Measurements from ENCODE around the gene NCKAP5.

NCKAP5 gene

GRCh38 chr2:132797556-132797955 lies 770.7 kb downstream of the NCKAP5 start:
- no peak for TF ChIP-seq POLR2AphosphoS5 (IDR thresholded peaks at IDR 0.05; ENCODE audit: low read depth, low read length)
- no peak for TF ChIP-seq FOXP2 (optimal IDR thresholded peaks at IDR 0.05; ENCODE audit: borderline replicate concordance, extremely low read depth, extremely low read length, insufficient read depth)
- no peak for TF ChIP-seq SIN3A (IDR thresholded peaks at IDR 0.05; ENCODE audit: borderline replicate concordance, insufficient read depth, low read length)
- TF ChIP-seq TAF1 (IDR thresholded peaks at IDR 0.05; ENCODE audit: borderline replicate concordance, insufficient read depth, low read length) = no peak
- no peak for TF ChIP-seq REST (IDR thresholded peaks at IDR 0.05; ENCODE audit: insufficient read depth in 1 of 2, low read depth in 2 of 2, low read length in 2 of 2)

DNA sequence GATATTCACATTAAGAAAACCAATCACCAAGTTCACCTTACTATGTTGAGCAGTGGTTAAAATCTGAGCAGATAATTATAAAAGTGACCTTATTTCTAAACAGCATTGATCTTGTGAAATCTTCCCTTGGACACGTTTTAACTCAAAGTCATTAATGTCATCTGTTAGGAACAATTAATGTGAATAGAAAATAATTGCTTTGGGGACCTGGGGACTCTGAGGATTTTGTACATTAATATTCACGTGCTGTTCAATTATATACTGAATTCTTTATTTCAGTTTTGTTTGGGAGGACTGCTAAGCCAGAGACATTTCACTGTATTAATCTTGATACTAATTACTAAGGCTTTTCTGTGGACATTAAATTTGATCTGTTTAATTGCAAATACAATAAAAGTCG lies 771.2 kb downstream of the NCKAP5 start:
- no peak for TF ChIP-seq FOXP2 (optimal IDR thresholded peaks at IDR 0.05; ENCODE audit: borderline replicate concordance, extremely low read depth, extremely low read length, insufficient read depth)
- no peak for TF ChIP-seq TAF1 (IDR thresholded peaks at IDR 0.05; ENCODE audit: borderline replicate concordance, insufficient read depth, low read length)
- no peak for TF ChIP-seq SIN3A (IDR thresholded peaks at IDR 0.05; ENCODE audit: borderline replicate concordance, insufficient read depth, low read length)
- no peak for TF ChIP-seq REST (IDR thresholded peaks at IDR 0.05; ENCODE audit: insufficient read depth in 1 of 2, low read depth in 2 of 2, low read length in 2 of 2)
- TF ChIP-seq POLR2AphosphoS5 (IDR thresholded peaks at IDR 0.05; ENCODE audit: low read depth, low read length) = no peak

DNA sequence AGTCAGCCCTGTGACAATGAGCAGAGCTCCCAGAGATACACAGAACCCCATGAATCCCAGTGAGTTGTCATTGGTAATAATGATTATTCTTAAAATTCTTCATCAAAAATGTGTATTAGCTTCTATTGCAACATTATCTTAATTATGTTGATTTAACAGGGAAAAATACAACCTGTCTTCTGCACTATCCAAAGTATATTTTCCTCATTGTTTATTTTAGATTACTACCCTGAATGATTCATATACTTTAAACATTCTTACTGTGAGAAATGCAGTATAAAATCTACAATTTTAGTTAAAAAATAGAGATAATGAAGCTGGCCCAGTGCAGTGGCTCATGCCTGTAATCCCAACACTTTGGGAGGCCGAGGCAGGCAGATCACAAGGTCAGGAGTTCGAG lies 773.0 kb downstream of the NCKAP5 start:
- TF ChIP-seq POLR2AphosphoS5 (IDR thresholded peaks at IDR 0.05; ENCODE audit: low read depth, low read length) = no peak
- TF ChIP-seq FOXP2 (optimal IDR thresholded peaks at IDR 0.05; ENCODE audit: borderline replicate concordance, extremely low read depth, extremely low read length, insufficient read depth) = no peak
- no peak for TF ChIP-seq REST (IDR thresholded peaks at IDR 0.05; ENCODE audit: insufficient read depth in 1 of 2, low read depth in 2 of 2, low read length in 2 of 2)
- no peak for TF ChIP-seq SIN3A (IDR thresholded peaks at IDR 0.05; ENCODE audit: borderline replicate concordance, insufficient read depth, low read length)
- TF ChIP-seq TAF1 (IDR thresholded peaks at IDR 0.05; ENCODE audit: borderline replicate concordance, insufficient read depth, low read length) = no peak

DNA sequence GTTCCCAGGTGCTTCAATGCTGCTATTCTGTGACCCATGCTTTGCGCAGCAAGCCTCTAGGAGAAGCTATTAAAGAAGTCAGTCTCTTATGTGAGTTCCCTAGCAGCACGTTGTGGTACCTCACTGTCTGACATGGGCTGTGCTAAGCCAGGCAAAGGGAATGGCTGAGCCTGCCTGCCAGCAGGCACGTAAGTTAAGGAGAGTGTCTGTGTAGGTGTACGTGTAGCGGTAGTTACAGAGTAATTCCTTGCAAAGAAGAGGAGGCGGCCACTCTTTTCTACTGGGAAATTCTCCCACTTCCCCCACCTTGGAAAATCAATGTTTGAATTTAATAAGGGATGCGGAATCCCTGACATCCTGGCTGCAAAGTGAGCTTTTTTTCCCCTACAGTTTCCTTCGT lies 774.7 kb downstream of the NCKAP5 start:
- TF ChIP-seq TAF1 (IDR thresholded peaks at IDR 0.05; ENCODE audit: borderline replicate concordance, insufficient read depth, low read length) (no peak), REST (IDR thresholded peaks at IDR 0.05; ENCODE audit: insufficient read depth in 1 of 2, low read depth in 2 of 2, low read length in 2 of 2) (no peak), FOXP2 (optimal IDR thresholded peaks at IDR 0.05; ENCODE audit: borderline replicate concordance, extremely low read depth, extremely low read length, insufficient read depth) (no peak), SIN3A (IDR thresholded peaks at IDR 0.05; ENCODE audit: borderline replicate concordance, insufficient read depth, low read length) (no peak), POLR2AphosphoS5 (IDR thresholded peaks at IDR 0.05; ENCODE audit: low read depth, low read length) (no peak)

All from PFSK-1 (cell line).